Hepatocyte (in vitro differentiated cells): ENCODE data around the gene RGS6. TPM values are rescaled to one million over a fixed set of nuclear protein-coding genes. Genes with fewer than 3 reads are reported as not detected.

Source experiments
- DNase-seq: peaks from one replicate; pipeline ENCODE4 v3.0.0-alpha.2; 2016; ENCODE audit warnings: low spot score
- H2AFZ ChIP-seq: fragments of 200-600 bp; sonication (generic); 2 replicates; pipeline ENCODE4 v1.6.0; 2016; ENCODE audit warnings: antibody characterized with exemption, mild to moderate bottlenecking
- H3K27ac ChIP-seq: fragments of 200-600 bp; sonication (generic); 2 replicates; pipeline ENCODE4 v1.5.1; 2016; ENCODE audit warnings: mild to moderate bottlenecking
- H3K27me3 ChIP-seq: fragments of 200-600 bp; sonication (generic); 2 replicates; pipeline ENCODE4 v1.6.1; 2016
- H3K36me3 ChIP-seq: fragments of 200-600 bp; sonication (generic); replicated peaks from 2 replicates; pipeline ENCODE4 v1.5.1; 2016; ENCODE audit warnings: low read depth; ENCODE audit not compliant: insufficient read depth
- H3K4me1 ChIP-seq: fragments of 200-600 bp; sonication (generic); 2 replicates; pipeline ENCODE4 v1.5.1; 2016; ENCODE audit warnings: mild to moderate bottlenecking, moderate library complexity; ENCODE audit not compliant: insufficient read depth
- H3K4me2 ChIP-seq: fragments of 200-600 bp; sonication (generic); 2 replicates; pipeline ENCODE4 v1.6.0; 2016
- H3K4me3 ChIP-seq: fragments of 200-600 bp; sonication (generic); 2 replicates; pipeline ENCODE4 v1.5.1; 2016; ENCODE audit warnings: mild to moderate bottlenecking
- H3K79me2 ChIP-seq: fragments of 200-600 bp; sonication (generic); 2 replicates; pipeline ENCODE4 v1.6.0; 2017; ENCODE audit warnings: mild to moderate bottlenecking
- H3K9me2 ChIP-seq: fragments of 200-600 bp; sonication (generic); replicated peaks from 2 replicates; pipeline ENCODE4 v1.6.0; 2017; ENCODE audit warnings: mild to moderate bottlenecking; ENCODE audit not compliant: insufficient read depth
- H3K9me3 ChIP-seq: fragments of 200-600 bp; sonication (generic); 2 replicates; pipeline ENCODE4 v1.5.1; 2016; ENCODE audit warnings: low read depth, mild to moderate bottlenecking
- H4K20me1 ChIP-seq: fragments of 200-600 bp; sonication (generic); 2 replicates; pipeline ENCODE4 v1.6.0; 2016; ENCODE audit warnings: mild to moderate bottlenecking; ENCODE audit not compliant: insufficient read depth, poor library complexity, severe bottlenecking
- EZH2 ChIP-seq: fragments of 200-600 bp; sonication (generic); IDR thresholded peaks from 2 replicates; pipeline ENCODE4 v1.6.1; 2016; ENCODE audit warnings: antibody characterized with exemption, mild to moderate bottlenecking, borderline replicate concordance
- EZH2phosphoT487 ChIP-seq: fragments of 200-600 bp; sonication (generic); IDR thresholded peaks from one replicate; pipeline ENCODE4 v1.6.1; 2018; ENCODE audit warnings: antibody characterized with exemption, mild to moderate bottlenecking, low read depth, moderate library complexity; ENCODE audit not compliant: unreplicated experiment, severe bottlenecking
- WGBS: methylation state at CpG from one replicate; pipeline ENCODE4 v1.1.6; 2016; ENCODE audit warnings: low lambda C conversion rate; ENCODE audit errors: missing lambda C conversion rate; 5-methylcytosine and 5-hydroxymethylcytosine counted together
- polyA plus RNA-seq: library from polyadenylated mRNA; unstranded; fragments of >200 nt; fragmentation: Nextera tagmentation; extraction: Ambion mirVana; gene quantifications from 2 replicates; pipeline ENCODE4 v1.2.1, GENCODE V29; 2016
- total RNA-seq: library from RNA; depleted of rRNA; stranded (reverse); fragments of >200 nt; gene quantifications from 2 replicates; pipeline ENCODE4 v1.2.3, GENCODE V29; 2014
- TF ChIP-seq, protein P1 (sequence below): fragments of 200-600 bp; sonication (generic); IDR thresholded peaks from 2 replicates; pipeline ENCODE4 v1.5.1; 2016; ENCODE audit warnings: antibody characterized with exemption, mild to moderate bottlenecking; ENCODE audit not compliant: poor library complexity

Gene RGS6
- total and polyA plus RNA-seq, 2 experiments from 2014 or later: 0.25 to 0.87 TPM

DNA sequence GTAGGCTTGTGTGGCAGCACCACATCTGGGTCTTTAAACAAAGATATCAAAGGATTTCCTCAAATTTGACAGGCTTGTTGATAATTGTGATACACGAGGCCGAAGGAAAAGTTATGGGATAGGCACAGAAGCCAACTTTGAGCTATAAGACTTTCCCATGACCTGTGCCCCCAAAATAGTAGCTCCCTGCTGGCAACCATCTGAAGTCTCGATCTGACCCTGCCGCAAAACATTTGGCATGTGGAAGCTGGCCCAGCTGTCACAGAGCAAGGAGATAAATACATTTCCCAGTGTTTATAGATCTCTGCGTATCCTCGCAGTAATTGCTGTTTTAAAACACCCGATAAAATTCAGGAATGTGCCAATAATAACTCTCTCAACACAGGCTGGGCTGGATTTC, 26.4 kb upstream of the RGS6 start:
- Histone ChIP-seq H3K27ac (no peak overlapping the region), H3K4me1 (no peaks in the 10 kb centered on the region), H3K9me3 (no peaks in the 10 kb centered on the region), H4K20me1 (no peaks in the 10 kb centered on the region), H2AFZ (no peak overlapping the region), H3K4me2 (no peak overlapping the region), H3K79me2 (no peaks in the 10 kb centered on the region), H3K27me3 (peaks cover 16% of the 10 kb centered on the region), H3K36me3 (no peaks in the 10 kb centered on the region), H3K9me2 (no peaks in the 10 kb centered on the region), H3K4me3 (no peak overlapping the region)
- TF ChIP-seq EZH2phosphoT487: no peak
- TF ChIP-seq, protein P1, sequence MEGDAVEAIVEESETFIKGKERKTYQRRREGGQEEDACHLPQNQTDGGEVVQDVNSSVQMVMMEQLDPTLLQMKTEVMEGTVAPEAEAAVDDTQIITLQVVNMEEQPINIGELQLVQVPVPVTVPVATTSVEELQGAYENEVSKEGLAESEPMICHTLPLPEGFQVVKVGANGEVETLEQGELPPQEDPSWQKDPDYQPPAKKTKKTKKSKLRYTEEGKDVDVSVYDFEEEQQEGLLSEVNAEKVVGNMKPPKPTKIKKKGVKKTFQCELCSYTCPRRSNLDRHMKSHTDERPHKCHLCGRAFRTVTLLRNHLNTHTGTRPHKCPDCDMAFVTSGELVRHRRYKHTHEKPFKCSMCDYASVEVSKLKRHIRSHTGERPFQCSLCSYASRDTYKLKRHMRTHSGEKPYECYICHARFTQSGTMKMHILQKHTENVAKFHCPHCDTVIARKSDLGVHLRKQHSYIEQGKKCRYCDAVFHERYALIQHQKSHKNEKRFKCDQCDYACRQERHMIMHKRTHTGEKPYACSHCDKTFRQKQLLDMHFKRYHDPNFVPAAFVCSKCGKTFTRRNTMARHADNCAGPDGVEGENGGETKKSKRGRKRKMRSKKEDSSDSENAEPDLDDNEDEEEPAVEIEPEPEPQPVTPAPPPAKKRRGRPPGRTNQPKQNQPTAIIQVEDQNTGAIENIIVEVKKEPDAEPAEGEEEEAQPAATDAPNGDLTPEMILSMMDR: no peak
- no peak for TF ChIP-seq EZH2
- DNase-seq: no peak
- WGBS: 41% methylated on average over 7 of the region's 7 CpGs

DNA sequence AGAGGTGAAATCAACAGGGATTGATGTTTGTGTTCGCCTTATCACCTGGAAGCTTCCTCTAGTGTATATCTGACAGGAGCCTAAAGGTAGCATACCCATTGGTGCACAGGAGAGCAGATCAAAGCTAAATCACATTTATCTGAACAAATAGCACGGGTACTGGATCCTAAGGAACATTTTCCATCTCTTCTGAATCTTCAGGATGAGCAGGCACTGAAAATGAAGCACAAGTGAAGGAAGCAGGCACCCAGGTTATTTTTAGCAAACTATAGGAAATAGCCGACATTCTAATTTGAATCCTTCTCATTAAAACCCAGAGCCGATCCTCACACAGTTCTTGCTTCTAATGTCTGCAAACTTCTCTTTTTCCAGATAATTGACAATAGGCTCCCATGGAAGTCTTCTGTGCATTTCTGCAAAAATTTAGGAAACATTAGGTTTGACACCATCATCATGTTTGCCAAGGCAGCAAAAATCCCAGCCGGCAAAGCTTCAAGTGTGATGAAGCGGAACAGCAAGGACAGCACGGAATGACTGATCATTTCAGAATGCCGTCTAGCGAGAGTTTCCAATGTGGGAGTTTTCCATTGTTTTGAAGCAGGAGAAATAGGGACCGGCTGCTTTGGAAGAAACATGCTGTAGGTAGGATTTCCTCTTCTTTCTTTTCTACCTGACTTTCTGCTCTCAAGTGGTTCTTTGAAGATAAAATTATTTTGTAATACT, 24.3 kb upstream of the RGS6 start:
- DNase-seq: no peak
- 86% methylated on average over 10 of the region's 10 CpGs for WGBS
- Histone ChIP-seq H4K20me1 (no peaks in the 10 kb centered on the region), H3K4me3 (no peak overlapping the region), H3K36me3 (no peaks in the 10 kb centered on the region), H3K9me2 (no peaks in the 10 kb centered on the region), H2AFZ (no peak overlapping the region), H3K27ac (no peak overlapping the region), H3K79me2 (no peaks in the 10 kb centered on the region), H3K27me3 (peaks cover 22% of the 10 kb centered on the region), H3K4me1 (no peaks in the 10 kb centered on the region), H3K9me3 (no peaks in the 10 kb centered on the region), H3K4me2 (no peak overlapping the region)
- TF ChIP-seq EZH2phosphoT487 (no peak), EZH2 (no peak)
- TF ChIP-seq, protein P1: no peak

DNA sequence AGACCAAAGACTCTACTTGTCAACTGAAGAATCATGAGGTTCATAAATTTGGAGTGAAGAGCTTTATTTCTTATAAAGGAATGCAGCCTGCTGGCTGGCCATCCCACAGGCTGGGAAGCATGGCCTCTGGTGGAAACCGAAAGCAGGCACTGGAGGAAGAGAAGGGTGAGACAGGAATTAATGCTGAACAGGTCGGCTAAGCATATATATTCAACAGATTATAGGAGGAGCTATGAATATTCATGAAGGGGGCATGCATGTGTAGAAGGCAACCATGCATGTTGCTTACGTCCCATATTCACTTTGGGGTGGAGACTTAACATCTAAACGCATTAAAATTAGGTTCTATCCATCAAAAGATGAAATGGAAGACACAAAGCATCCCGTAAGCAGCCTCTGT, 20.6 kb upstream of the RGS6 start:
- no peaks in the 10 kb centered on the region for H3K36me3 ChIP-seq
- H3K4me1 ChIP-seq: no peaks in the 10 kb centered on the region
- no peaks in the 10 kb centered on the region for H3K9me3 ChIP-seq
- 89% methylated on average over 5 of the region's 5 CpGs for WGBS
- peaks cover 22% of the 10 kb centered on the region for H3K27me3 ChIP-seq
- H3K9me2 ChIP-seq: no peaks in the 10 kb centered on the region
- H3K4me3 ChIP-seq: no peak overlapping the region
- H4K20me1 ChIP-seq: no peaks in the 10 kb centered on the region
- H3K4me2 ChIP-seq: no peak overlapping the region
- H2AFZ ChIP-seq: no peak overlapping the region
- DNase-seq: no peak
- no peaks in the 10 kb centered on the region for H3K79me2 ChIP-seq
- no peak overlapping the region for H3K27ac ChIP-seq
- TF ChIP-seq, protein P1: no peak
- TF ChIP-seq EZH2: no peak
- TF ChIP-seq EZH2phosphoT487: no peak
